Measurements from ENCODE around the gene OR6V1. TPM values are rescaled to one million over a fixed set of nuclear protein-coding genes. Genes with fewer than 3 reads are reported as not detected.

The OR6V1 gene
- polyA plus RNA-seq, 1 donor (not counting 4 experiments of a cell fraction or from before 2014, with no cell fraction given): not detected

DNA sequence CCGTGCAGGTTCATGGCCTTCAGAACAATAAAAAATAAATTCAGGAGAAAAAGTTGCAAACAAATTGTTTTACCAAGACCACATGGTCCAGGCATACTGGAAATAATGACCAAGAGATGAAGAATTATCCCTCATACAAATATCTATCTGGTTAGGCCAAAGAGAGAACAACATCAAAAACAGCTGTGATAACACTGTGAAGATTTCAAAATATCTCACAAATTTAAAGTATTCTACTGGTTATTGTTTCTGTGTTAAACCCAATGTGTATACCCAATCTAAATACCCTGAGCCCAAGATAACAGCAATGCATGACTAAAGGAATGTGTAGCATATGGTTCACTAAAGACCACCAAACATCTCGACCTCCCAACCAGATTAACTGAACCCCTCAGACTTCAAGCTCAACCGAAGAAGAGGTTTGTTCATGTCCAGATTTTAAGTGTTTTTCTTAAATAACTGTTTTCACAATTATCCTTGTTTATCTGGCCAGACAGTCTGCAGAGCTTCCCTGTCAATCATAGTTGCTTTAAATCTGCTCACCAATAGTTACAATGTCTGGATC lies 36.1 kb upstream of the OR6V1 start:
- no peaks in the 10 kb centered on the region for H3K36me3 ChIP-seq (ENCODE audit: control insufficient read depth in 2 of 2, extremely low read depth in 1 of 2, insufficient read depth in 2 of 2, low read length in 2 of 2)
- TF ChIP-seq, protein P1, sequence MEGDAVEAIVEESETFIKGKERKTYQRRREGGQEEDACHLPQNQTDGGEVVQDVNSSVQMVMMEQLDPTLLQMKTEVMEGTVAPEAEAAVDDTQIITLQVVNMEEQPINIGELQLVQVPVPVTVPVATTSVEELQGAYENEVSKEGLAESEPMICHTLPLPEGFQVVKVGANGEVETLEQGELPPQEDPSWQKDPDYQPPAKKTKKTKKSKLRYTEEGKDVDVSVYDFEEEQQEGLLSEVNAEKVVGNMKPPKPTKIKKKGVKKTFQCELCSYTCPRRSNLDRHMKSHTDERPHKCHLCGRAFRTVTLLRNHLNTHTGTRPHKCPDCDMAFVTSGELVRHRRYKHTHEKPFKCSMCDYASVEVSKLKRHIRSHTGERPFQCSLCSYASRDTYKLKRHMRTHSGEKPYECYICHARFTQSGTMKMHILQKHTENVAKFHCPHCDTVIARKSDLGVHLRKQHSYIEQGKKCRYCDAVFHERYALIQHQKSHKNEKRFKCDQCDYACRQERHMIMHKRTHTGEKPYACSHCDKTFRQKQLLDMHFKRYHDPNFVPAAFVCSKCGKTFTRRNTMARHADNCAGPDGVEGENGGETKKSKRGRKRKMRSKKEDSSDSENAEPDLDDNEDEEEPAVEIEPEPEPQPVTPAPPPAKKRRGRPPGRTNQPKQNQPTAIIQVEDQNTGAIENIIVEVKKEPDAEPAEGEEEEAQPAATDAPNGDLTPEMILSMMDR (optimal IDR thresholded peaks at IDR 0.05 in 1 of 3, IDR thresholded peaks at IDR 0.05 in 1 of 3, conservative IDR thresholded peaks at IDR 0.05 in 1 of 3; ENCODE audit: extremely low read depth in 1 of 3, insufficient read depth in 2 of 3, low read length in 3 of 3): no peak
- TF ChIP-seq EZH2 (IDR thresholded peaks at IDR 0.05; ENCODE audit: low read length): no peak
- no peaks in the 10 kb centered on the region for H3K79me2 ChIP-seq (ENCODE audit: control insufficient read depth, insufficient read depth, low read length)
- no peaks in the 10 kb centered on the region for H3K9me3 ChIP-seq (ENCODE audit: control insufficient read depth, low read depth, low read length)
- dilution Hi-C loops (cut with MboI; ENCODE audit: extremely low pct_ligation_motif_present, low sequenced_read_pairs): loop anchor here (10.0 kb wide), 1 partner anchor 199 kb away; no protein-coding TSS in a partner anchor
- no peak overlapping the region for H3K4me3 ChIP-seq (ENCODE audit: control insufficient read depth in 2 of 3, extremely low read depth in 1 of 3, insufficient read depth in 2 of 3, low read depth in 1 of 3, low read length in 3 of 3)
- DNase-seq (ENCODE audit: low read depth, low spot score) (no peak), FAIRE-seq (no peak)
- no peaks in the 10 kb centered on the region for H3K9me1 ChIP-seq (ENCODE audit: control insufficient read depth, extremely low read depth, insufficient read depth, low read length)
- no peak overlapping the region for H3K9ac ChIP-seq (ENCODE audit: control insufficient read depth, extremely low read depth, insufficient read depth, low read length)
- peaks cover 7% of the 10 kb centered on the region for H3K4me1 ChIP-seq (ENCODE audit: control insufficient read depth, extremely low read depth, insufficient read depth, low read length)
- H2AFZ ChIP-seq (ENCODE audit: control insufficient read depth, low read length): no peak overlapping the region
- H4K20me1 ChIP-seq (ENCODE audit: control insufficient read depth, extremely low read depth, insufficient read depth, low read length): no peaks in the 10 kb centered on the region
- H3K4me2 ChIP-seq (ENCODE audit: control insufficient read depth, extremely low read depth, insufficient read depth, low read depth, low read length): no peak overlapping the region
- H3K27me3 ChIP-seq (ENCODE audit: control insufficient read depth, extremely low read depth, insufficient read depth, low read length): no peaks in the 10 kb centered on the region
- no peak overlapping the region for H3K27ac ChIP-seq (ENCODE audit: control insufficient read depth, insufficient read depth, low read length)

DNA sequence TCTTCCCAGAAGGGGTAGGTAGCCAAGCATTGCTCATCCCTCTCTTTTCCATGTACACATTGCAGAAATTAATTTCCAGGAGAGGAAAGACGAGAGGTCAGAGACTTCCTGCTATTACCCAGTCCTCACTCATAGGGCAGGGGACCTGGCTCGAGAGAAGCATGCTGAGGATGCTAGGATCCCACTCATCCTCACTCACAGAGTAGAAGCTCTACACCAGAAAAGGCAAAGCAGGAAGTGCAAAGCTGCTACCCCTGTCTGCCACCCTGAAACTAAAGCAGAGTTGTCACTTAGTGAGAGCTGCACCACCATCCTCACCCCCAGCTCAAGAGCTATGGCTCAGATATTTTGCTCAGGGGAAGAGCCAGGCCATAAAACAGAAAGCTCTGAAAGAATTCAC lies 35.1 kb upstream of the OR6V1 start:
- Histone ChIP-seq H3K4me3 (ENCODE audit: control insufficient read depth in 2 of 3, extremely low read depth in 1 of 3, insufficient read depth in 2 of 3, low read depth in 1 of 3, low read length in 3 of 3) (no peak overlapping the region), H3K27me3 (ENCODE audit: control insufficient read depth, extremely low read depth, insufficient read depth, low read length) (no peaks in the 10 kb centered on the region), H3K4me1 (ENCODE audit: control insufficient read depth, extremely low read depth, insufficient read depth, low read length) (peaks cover 7% of the 10 kb centered on the region), H3K9ac (ENCODE audit: control insufficient read depth, extremely low read depth, insufficient read depth, low read length) (no peak overlapping the region), H3K36me3 (ENCODE audit: control insufficient read depth in 2 of 2, extremely low read depth in 1 of 2, insufficient read depth in 2 of 2, low read length in 2 of 2) (no peaks in the 10 kb centered on the region), H2AFZ (ENCODE audit: control insufficient read depth, low read length) (no peak overlapping the region), H3K79me2 (ENCODE audit: control insufficient read depth, insufficient read depth, low read length) (no peaks in the 10 kb centered on the region), H4K20me1 (ENCODE audit: control insufficient read depth, extremely low read depth, insufficient read depth, low read length) (no peaks in the 10 kb centered on the region), H3K4me2 (ENCODE audit: control insufficient read depth, extremely low read depth, insufficient read depth, low read depth, low read length) (no peak overlapping the region), H3K9me1 (ENCODE audit: control insufficient read depth, extremely low read depth, insufficient read depth, low read length) (no peaks in the 10 kb centered on the region), H3K9me3 (ENCODE audit: control insufficient read depth, low read depth, low read length) (no peaks in the 10 kb centered on the region), H3K27ac (ENCODE audit: control insufficient read depth, insufficient read depth, low read length) (no peak overlapping the region)
- FAIRE-seq (no peak), DNase-seq (ENCODE audit: low read depth, low spot score) (no peak)
- TF ChIP-seq, protein P1 (optimal IDR thresholded peaks at IDR 0.05 in 1 of 3, IDR thresholded peaks at IDR 0.05 in 1 of 3, conservative IDR thresholded peaks at IDR 0.05 in 1 of 3; ENCODE audit: extremely low read depth in 1 of 3, insufficient read depth in 2 of 3, low read length in 3 of 3): no peak
- no peak for TF ChIP-seq EZH2 (IDR thresholded peaks at IDR 0.05; ENCODE audit: low read length)
- dilution Hi-C loops (cut with MboI; ENCODE audit: extremely low pct_ligation_motif_present, low sequenced_read_pairs): loop anchor here (10.0 kb wide), 1 partner anchor 198 kb away; no protein-coding TSS in a partner anchor

Measured in keratinocyte (primary cell).